ENCODE measurements around the gene CCT6B. TPM values are rescaled to one million over a fixed set of nuclear protein-coding genes. Genes with fewer than 3 reads are reported as not detected.

CCT6B gene
- total and polyA plus RNA-seq, 10 donors: 1.3 to 7.6 (median 2.9) TPM

GRCh38 chr17:34886831-34887230, 74.4 kb downstream of the CCT6B start:
- intact Hi-C loops (cut with DNase I; ENCODE audit: low total_unique reads): no loop called here
- DNase-seq: no peak
- 1 to 6% (median 4%) methylated on average over 7 of the region's 7 CpGs for WGBS, 5 donors
- H3K9me3 ChIP-seq: no peaks in the 10 kb centered on the region
- no peak overlapping the region for H3K27ac ChIP-seq
- TF ChIP-seq POLR2A (IDR thresholded peaks at IDR 0.05) (no peak), CTCF (IDR thresholded peaks at IDR 0.05 in 8 of 11, conservative IDR thresholded peaks at IDR 0.05 in 3 of 11) (no peak), POLR2AphosphoS5 (IDR thresholded peaks at IDR 0.05) (no peak)
- H3K27me3 ChIP-seq (replicated peaks in 1 of 7): peaks cover 0 to 76% (median 0%) of the 10 kb centered on the region in 7 donors
- H3K4me3 ChIP-seq: no peak overlapping the region
- H3K36me3 ChIP-seq: no peaks in the 10 kb centered on the region
- peaks cover 0 to 11% (median 0%) of the 10 kb centered on the region in 6 donors for H3K4me1 ChIP-seq

DNA sequence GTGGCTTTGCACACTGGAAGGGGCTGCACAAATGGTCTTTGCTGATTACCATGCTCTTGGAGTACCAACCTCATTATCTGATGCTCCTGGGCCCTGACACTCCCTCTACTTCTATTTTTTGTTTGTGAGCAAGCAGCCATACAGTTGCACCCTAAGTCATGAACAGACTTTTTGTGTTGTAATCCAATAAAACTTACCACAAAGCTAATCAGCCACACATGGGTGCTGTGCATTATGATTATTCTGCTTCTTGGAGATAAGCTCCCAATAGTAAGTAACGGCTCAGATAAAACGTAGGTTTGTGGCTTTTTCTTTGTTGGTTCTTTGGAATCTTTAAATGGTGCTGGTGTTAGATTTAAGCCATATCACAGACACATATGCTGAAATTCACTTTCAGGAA, 76.2 kb downstream of the CCT6B start:
- no peaks in the 10 kb centered on the region for H3K36me3 ChIP-seq
- no peak for TF ChIP-seq CTCF (IDR thresholded peaks at IDR 0.05 in 8 of 11, conservative IDR thresholded peaks at IDR 0.05 in 3 of 11)
- no peak for TF ChIP-seq POLR2AphosphoS5 (IDR thresholded peaks at IDR 0.05)
- TF ChIP-seq POLR2A (IDR thresholded peaks at IDR 0.05): no peak
- no peak for DNase-seq
- H3K27me3 ChIP-seq (replicated peaks in 1 of 7): peaks cover 0 to 73% (median 0%) of the 10 kb centered on the region in 7 donors
- no peak overlapping the region for H3K4me3 ChIP-seq
- H3K4me1 ChIP-seq: peaks cover 0 to 11% (median 0%) of the 10 kb centered on the region in 6 donors
- no peak overlapping the region for H3K27ac ChIP-seq
- intact Hi-C loops (cut with DNase I; ENCODE audit: low total_unique reads): no loop called here
- WGBS, 5 donors: 67 to 83% (median 70%) methylated on average over 2 of the region's 2 CpGs
- H3K9me3 ChIP-seq: peaks cover 0 to 11% (median under 1%) of the 10 kb centered on the region in 8 donors

GRCh38 chr17:34884597-34884996, 76.7 kb downstream of the CCT6B start:
- Histone ChIP-seq H3K27me3 (replicated peaks in 1 of 7) (peaks cover 0 to 73% (median 0%) of the 10 kb centered on the region in 7 donors), H3K36me3 (no peaks in the 10 kb centered on the region), H3K4me1 (peaks cover 0 to 11% (median 0%) of the 10 kb centered on the region in 6 donors), H3K27ac (no peak overlapping the region), H3K4me3 (no peak overlapping the region), H3K9me3 (peaks cover 0 to 15% (median 5%) of the 10 kb centered on the region in 8 donors)
- TF ChIP-seq CTCF (IDR thresholded peaks at IDR 0.05 in 8 of 11, conservative IDR thresholded peaks at IDR 0.05 in 3 of 11) (no peak), POLR2AphosphoS5 (IDR thresholded peaks at IDR 0.05) (no peak), POLR2A (IDR thresholded peaks at IDR 0.05) (no peak)
- DNase-seq: no peak
- WGBS, 5 donors: 75 to 90% (median 85%) methylated on average over 9 of the region's 9 CpGs
- intact Hi-C loops (cut with DNase I; ENCODE audit: low total_unique reads): no loop called here

DNA sequence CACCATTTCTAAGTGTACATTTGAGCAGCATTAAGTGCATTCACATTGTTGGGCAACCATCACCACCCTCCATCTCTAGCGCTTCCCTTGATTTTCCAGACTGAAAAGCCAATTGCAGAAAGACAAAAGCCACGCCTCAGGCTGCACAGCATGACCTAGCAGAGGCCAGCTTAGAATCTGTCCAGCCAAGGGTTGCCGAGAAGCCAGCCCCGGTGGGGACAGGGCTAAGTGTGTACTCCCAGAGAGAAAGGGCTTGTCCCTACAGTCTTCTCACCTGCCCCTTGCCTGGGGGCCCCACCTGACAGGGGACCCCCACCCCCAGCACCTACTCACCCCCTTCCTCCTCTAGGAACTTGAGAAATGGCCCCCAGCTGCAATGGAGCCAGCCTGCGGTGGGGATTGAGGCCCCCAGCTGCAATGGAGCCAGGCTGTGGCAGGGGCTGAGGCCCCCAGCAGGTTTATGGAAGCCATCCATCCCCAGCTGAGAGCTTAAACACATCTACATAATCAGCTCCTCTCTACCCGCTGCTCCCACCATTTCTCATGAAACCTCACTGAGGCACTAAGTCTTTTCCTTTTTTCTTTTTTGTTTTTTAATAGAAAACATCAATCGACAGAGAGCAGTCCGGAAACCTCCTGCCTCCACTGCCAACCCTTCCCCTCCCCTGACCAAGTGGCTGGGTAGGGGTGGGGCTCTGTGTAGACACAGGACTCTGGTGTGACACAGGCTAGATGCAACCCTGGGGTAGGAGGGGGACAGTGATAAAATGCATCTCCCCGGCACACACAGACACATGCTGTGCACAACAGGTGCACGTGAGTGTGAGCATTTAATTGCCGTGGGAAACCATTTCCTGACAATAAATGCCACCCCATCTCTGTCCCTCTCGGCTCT, 77.9 kb downstream of the CCT6B start:
- H3K4me1 ChIP-seq: peaks cover 0 to 11% (median 0%) of the 10 kb centered on the region in 6 donors
- peaks cover 0 to 72% (median 0%) of the 10 kb centered on the region in 7 donors for H3K27me3 ChIP-seq (replicated peaks in 1 of 7)
- peaks cover 0 to 15% (median 5%) of the 10 kb centered on the region in 8 donors for H3K9me3 ChIP-seq
- H3K36me3 ChIP-seq: no peaks in the 10 kb centered on the region
- TF ChIP-seq CTCF (IDR thresholded peaks at IDR 0.05 in 8 of 11, conservative IDR thresholded peaks at IDR 0.05 in 3 of 11) (no peak), POLR2A (IDR thresholded peaks at IDR 0.05) (no peak), POLR2AphosphoS5 (IDR thresholded peaks at IDR 0.05) (no peak)
- H3K27ac ChIP-seq: no peak overlapping the region
- WGBS, 5 donors: 33 to 54% (median 39%) methylated on average over 12 of the region's 12 CpGs
- intact Hi-C loops (cut with DNase I; ENCODE audit: low total_unique reads): no loop called here
- H3K4me3 ChIP-seq: no peak overlapping the region
- no peak for DNase-seq
